Esophagus squamous epithelium (tissue), 4 donors: ENCODE results near the gene SLC45A1.

Source experiments
- POLR2A ChIP-seq, 4 donors: fragments of 450-650 bp; IDR thresholded peaks; one replicate each; pipeline ENCODE4 v1.6.1; 2017; ENCODE audit warnings: antibody characterized with exemption in 4 of 4, mild to moderate bottlenecking in 4 of 4, moderate library complexity in 3 of 4
- TF ChIP-seq, protein P1 (sequence below), 6 experiments: fragments of 450-650 bp in 4 of 6; fragments of 200-600 bp in 2 of 6; sonication (generic) in 2 of 6; IDR thresholded peaks; one replicate each; pipeline ENCODE4 v1.5.1; 2016 to 2019; ENCODE audit warnings: antibody characterized with exemption in 6 of 6, mild to moderate bottlenecking in 4 of 6, moderate library complexity in 4 of 6

GRCh38 chr1:8350914-8351684, 33.2 kb downstream of the SLC45A1 start:
- TF ChIP-seq, protein P1, sequence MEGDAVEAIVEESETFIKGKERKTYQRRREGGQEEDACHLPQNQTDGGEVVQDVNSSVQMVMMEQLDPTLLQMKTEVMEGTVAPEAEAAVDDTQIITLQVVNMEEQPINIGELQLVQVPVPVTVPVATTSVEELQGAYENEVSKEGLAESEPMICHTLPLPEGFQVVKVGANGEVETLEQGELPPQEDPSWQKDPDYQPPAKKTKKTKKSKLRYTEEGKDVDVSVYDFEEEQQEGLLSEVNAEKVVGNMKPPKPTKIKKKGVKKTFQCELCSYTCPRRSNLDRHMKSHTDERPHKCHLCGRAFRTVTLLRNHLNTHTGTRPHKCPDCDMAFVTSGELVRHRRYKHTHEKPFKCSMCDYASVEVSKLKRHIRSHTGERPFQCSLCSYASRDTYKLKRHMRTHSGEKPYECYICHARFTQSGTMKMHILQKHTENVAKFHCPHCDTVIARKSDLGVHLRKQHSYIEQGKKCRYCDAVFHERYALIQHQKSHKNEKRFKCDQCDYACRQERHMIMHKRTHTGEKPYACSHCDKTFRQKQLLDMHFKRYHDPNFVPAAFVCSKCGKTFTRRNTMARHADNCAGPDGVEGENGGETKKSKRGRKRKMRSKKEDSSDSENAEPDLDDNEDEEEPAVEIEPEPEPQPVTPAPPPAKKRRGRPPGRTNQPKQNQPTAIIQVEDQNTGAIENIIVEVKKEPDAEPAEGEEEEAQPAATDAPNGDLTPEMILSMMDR (IDR thresholded peaks at IDR 0.05) = no peak
- TF ChIP-seq POLR2A (IDR thresholded peaks at IDR 0.05) = no peak
